Esophagus (tissue), 2 donors: Measurements from ENCODE around the gene SDC3. TPM values are rescaled to one million over a fixed set of nuclear protein-coding genes. Genes with fewer than 3 reads are reported as not detected.

Experiments
- H3K27ac ChIP-seq, 2 donors: one replicate each; pipeline ENCODE4 v1.5.1; 2013; ENCODE audit warnings: low read depth in 2 of 2, mild to moderate bottlenecking in 2 of 2, inconsistent platforms in 1 of 2, low read length in 1 of 2, moderate library complexity in 1 of 2
- H3K27me3 ChIP-seq, 2 donors: one replicate each; pipeline ENCODE4 v1.6.1; 2013; ENCODE audit warnings: low read length in 2 of 2, control low read depth in 1 of 2, mild to moderate bottlenecking in 1 of 2; ENCODE audit not compliant: insufficient read depth in 2 of 2, control insufficient read depth in 1 of 2
- H3K36me3 ChIP-seq, 2 donors: one replicate each; pipeline ENCODE4 v1.6.1; 2013; ENCODE audit warnings: low read length in 1 of 2; ENCODE audit not compliant: control insufficient read depth in 2 of 2, insufficient read depth in 2 of 2
- H3K4me1 ChIP-seq, 2 donors: one replicate each; pipeline ENCODE4 v1.6.1; 2013; ENCODE audit warnings: low read length in 1 of 2; ENCODE audit not compliant: control insufficient read depth in 2 of 2, insufficient read depth in 2 of 2
- H3K4me3 ChIP-seq, 2 donors: one replicate each; pipeline ENCODE4 v1.5.1; 2013; ENCODE audit warnings: low read length in 2 of 2, mild to moderate bottlenecking in 2 of 2, low read depth in 1 of 2, moderate library complexity in 1 of 2
- H3K9me3 ChIP-seq, 2 donors: one replicate each; pipeline ENCODE4 v1.6.1; 2013; ENCODE audit warnings: mild to moderate bottlenecking in 2 of 2, low read depth in 1 of 2, low read length in 1 of 2, moderate library complexity in 1 of 2; ENCODE audit not compliant: control insufficient read depth in 2 of 2, insufficient read depth in 1 of 2
- WGBS, 2 donors: extraction: QIAGEN DNeasy Blood & Tissue Kit; methylation state at CpG; one replicate each; pipeline ENCODE4 v1.1.7; 2013; 5-methylcytosine and 5-hydroxymethylcytosine counted together
- polyA plus RNA-seq, 2 donors: library from polyadenylated mRNA; stranded (reverse); fragments of 200-250 nt; gene quantifications; one replicate each; pipeline ENCODE4 v1.2.3, GENCODE V29; 2013
- donor health status: healthy with polysubstance abuse.
- donor health status: Bipolar disorder and iron deficiency.

Gene SDC3
- polyA plus RNA-seq, 2 donors: 4.3 to 4.8 TPM

DNA sequence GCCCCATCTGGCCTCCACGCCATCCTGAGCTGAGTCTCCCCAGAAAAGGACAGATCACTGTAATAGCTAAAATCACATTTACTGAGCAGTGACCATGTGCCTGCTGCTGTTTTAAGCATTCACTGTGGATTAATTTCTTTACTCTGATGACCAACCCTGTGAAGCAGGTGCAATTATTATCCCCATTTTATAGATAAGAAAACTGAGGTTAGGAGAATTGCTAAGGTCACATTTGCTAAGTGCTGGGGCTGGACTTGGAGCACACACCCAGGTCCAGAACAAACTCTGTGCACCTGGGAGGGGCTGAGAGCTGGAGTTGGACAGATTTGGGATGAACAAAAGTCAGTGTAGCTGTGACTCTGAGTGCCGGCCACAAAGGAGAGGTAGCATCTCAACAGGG is 58.0 kb downstream of the SDC3 start:
- Histone ChIP-seq H3K9me3 (no peaks in the 10 kb centered on the region), H3K4me1 (peaks cover 4% of the 10 kb centered on the region in 2 donors), H3K36me3 (no peaks in the 10 kb centered on the region), H3K27me3 (peaks cover 0 to 3% of the 10 kb centered on the region in 2 donors), H3K4me3 (no peak overlapping the region), H3K27ac (no peak overlapping the region)
- 84 to 89% methylated on average over 2 of the region's 2 CpGs for WGBS, 2 donors

DNA sequence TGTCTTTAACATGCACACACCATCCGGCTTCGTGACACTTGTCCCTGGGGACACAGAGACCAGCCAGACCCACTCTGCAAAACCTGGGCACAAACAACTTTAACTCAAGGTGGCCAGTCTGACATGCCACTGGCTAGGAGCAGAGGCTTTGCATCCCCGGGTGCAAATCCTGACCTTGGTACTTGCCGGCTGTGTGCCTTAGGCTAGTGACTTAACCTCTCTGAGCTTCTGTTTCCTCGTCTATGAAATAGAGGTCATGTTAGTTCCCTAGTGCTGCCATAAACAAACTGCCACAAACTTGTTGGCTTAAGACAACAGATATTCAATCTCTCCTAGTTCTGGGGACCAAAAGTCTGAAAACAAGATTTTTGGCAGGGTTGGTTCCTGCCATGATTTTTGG is 60.4 kb downstream of the SDC3 start:
- H3K9me3 ChIP-seq: no peaks in the 10 kb centered on the region
- H3K4me3 ChIP-seq: no peak overlapping the region
- H3K36me3 ChIP-seq: no peaks in the 10 kb centered on the region
- WGBS, 2 donors: 74 to 78% methylated on average over 5 of the region's 5 CpGs
- H3K4me1 ChIP-seq: peaks cover 4% of the 10 kb centered on the region in 2 donors
- H3K27me3 ChIP-seq: no peaks in the 10 kb centered on the region
- peak overlapping the region in 1 of 2 donors; percentile 16 for H3K27ac ChIP-seq

DNA sequence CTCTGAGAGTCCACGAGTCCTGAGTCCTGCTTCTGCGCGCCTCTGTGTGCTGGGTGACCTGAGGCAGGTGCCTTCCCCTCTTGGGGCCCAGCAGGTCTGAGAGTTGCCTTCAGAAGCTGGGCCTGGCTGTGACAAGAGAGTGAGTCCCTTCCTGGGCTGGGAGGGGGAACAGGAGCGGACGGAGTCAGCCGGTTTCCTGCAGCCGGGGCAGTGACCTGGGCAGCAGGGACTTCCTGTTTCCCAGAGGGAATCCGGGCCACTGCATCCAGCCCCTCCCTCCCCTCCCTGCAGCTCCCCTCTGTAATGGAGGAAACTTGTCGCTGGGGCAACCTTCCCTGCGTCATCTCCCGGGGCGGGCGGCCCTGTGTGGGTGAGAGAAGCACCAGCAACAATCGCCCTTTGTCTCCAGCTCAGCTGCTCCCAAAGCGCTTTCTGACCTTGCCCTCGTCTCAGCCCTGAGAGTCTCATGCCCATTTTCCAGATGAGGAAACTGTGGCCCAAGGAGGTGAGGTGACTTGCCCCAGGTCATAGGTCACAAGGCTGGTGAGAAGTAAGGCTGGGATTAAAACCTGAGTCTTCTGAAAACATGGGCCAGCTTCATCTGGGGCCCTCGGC is 61.1 kb downstream of the SDC3 start:
- no peaks in the 10 kb centered on the region for H3K27me3 ChIP-seq
- peak overlapping the region in 1 of 2 donors; percentile 16 for H3K27ac ChIP-seq
- H3K9me3 ChIP-seq: no peaks in the 10 kb centered on the region
- no peaks in the 10 kb centered on the region for H3K36me3 ChIP-seq
- 36 to 49% methylated on average over 16 to 17 of the region's 17 CpGs for WGBS, 2 donors
- no peak overlapping the region for H3K4me3 ChIP-seq
- peaks cover 4% of the 10 kb centered on the region in 2 donors for H3K4me1 ChIP-seq

DNA sequence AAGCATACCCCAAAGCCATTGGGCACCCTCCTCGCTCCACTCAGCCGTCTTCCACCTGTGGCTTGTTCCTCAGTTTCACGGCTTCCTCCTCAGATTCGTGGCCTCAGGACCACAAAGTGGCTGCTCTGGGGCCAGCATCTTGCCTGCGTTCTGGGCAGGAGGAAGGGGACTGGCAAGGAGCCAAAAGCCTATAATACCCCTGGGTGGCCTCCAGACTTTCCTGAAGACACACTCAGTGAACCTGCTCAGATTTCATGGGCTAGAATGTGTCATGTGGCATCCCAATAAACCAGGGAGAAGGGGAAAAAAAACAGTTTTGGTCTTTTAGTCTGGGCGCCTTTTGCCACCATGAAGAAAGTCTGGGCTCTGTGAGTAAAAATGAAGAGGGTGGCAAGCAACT is 62.0 kb downstream of the SDC3 start:
- Histone ChIP-seq H3K9me3 (no peaks in the 10 kb centered on the region), H3K27ac (no peak overlapping the region), H3K4me3 (no peak overlapping the region), H3K4me1 (no peaks in the 10 kb centered on the region), H3K27me3 (no peaks in the 10 kb centered on the region), H3K36me3 (no peaks in the 10 kb centered on the region)
- WGBS, 2 donors: 80 to 83% methylated on average over 6 of the region's 6 CpGs

DNA sequence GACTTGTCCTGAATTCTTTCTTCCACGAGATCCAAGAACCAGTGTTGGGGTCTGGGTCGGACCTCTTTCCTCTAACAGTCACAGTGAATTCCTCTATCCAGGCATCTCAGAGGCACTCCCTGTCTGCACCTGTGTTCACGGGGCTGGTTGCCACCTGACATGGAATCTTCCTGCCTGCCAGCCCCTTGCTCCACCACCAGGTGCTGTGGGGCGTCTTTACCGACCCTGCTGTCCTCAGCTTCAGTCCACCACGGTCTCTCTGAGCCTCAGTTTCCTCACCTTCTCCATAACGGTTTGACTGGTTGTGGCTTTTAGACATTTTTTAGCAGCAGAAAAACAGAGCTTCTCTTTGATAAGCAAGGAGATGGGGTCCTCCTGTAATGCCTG is 62.7 kb downstream of the SDC3 start:
- Histone ChIP-seq H3K4me1 (no peaks in the 10 kb centered on the region), H3K36me3 (no peaks in the 10 kb centered on the region), H3K27ac (no peak overlapping the region), H3K9me3 (no peaks in the 10 kb centered on the region), H3K27me3 (no peaks in the 10 kb centered on the region), H3K4me3 (no peak overlapping the region)
- 48 to 56% methylated on average over 7 of the region's 7 CpGs for WGBS, 2 donors

DNA sequence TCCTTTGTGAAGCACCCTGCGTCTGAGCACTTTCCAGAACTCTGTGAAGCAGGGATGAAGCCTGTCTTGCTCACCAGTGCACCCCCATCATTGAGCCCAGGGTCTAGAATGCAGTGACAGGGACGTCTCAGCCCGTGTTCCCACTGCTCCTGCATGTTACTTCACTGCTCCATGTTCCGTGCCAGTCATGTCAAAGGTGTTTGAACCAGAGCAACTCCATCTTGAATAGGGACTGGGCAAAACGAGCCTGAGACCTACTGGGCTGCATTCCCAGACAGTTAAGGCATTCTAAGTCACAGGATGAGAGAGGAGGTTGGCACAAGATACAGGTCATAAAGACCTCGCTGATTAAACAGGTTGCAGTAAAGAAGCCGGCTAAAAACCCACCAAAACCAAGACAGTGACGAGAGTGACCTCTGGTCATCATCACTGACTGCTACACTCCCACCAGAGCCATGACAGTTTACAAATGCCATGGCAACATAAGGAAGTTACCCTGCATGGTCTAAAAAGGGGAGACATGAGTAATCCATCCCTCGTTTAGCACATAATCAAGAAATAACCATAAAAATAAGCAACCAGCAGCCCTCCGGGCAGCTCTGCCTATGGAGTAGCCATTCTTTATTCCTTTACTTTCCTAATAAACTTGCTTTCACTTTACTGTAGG is 63.2 kb downstream of the SDC3 start:
- H3K9me3 ChIP-seq: no peaks in the 10 kb centered on the region
- H3K27me3 ChIP-seq: no peaks in the 10 kb centered on the region
- H3K36me3 ChIP-seq: no peaks in the 10 kb centered on the region
- H3K4me1 ChIP-seq: no peaks in the 10 kb centered on the region
- no peak overlapping the region for H3K27ac ChIP-seq
- 56 to 59% methylated on average over 10 of the region's 10 CpGs for WGBS, 2 donors
- no peak overlapping the region for H3K4me3 ChIP-seq

DNA sequence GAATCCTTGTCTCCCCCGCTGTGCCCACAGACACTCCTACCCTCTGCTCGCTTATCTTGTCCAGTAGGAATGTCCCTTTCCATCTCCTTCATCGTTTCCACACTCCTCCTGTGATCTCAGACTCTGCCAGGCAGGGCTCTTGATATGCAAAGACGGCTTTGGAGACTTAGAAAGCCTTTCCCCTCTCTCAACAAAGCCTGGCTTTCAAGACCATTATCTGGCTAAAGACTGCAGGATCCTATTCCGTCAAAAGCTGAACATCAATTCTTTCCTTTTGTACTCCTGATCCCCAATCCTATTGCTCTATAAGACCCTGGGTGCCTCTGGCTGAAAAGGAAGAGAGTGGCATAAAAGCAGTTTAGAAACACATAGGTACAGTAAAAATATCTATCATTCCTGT is 63.9 kb downstream of the SDC3 start:
- WGBS, 2 donors: 56 to 58% methylated on average over 5 of the region's 5 CpGs

DNA sequence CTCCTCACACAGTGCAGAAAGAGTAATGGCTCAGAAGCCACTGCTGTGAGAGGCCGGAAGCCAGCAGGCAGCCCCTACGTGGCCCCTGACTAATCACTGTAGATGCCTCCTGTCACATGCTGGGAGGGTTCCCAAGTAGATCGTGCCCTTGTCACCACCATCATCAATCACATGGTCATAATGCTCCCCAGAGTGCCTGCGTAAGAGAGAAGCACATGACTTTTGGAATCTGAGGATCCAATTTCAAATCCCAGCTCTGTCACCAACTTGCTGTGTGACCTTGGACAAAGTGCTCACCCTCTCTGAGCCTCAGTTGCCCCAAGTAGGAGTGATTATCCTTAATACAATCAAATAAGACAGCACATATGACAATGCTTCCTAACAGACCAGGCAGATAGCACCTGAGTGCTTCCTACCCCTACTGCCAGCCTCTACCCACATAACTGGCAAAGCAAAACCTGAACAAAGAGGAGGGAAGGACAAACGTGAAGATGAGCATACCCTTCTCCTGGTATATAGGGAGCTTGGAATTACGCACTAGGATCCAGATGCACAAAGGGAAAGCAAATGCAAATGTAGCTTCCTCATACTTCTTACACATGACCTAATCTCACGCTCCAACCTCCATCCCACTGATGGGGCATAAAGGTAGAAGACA is 65.7 kb downstream of the SDC3 start:
- Histone ChIP-seq H3K27ac (no peak overlapping the region), H3K4me3 (no peak overlapping the region), H3K4me1 (no peaks in the 10 kb centered on the region), H3K9me3 (no peaks in the 10 kb centered on the region), H3K27me3 (no peaks in the 10 kb centered on the region), H3K36me3 (no peaks in the 10 kb centered on the region)
- 53 to 63% methylated on average over 7 of the region's 7 CpGs for WGBS, 2 donors

More for the DNA sequence above, 63.9 kb downstream of the SDC3 start:
- H3K4me1 ChIP-seq: no peaks in the 10 kb centered on the region
- H3K9me3 ChIP-seq: no peaks in the 10 kb centered on the region
- no peaks in the 10 kb centered on the region for H3K27me3 ChIP-seq
- no peaks in the 10 kb centered on the region for H3K36me3 ChIP-seq
- no peak overlapping the region for H3K4me3 ChIP-seq
- H3K27ac ChIP-seq: no peak overlapping the region

DNA sequence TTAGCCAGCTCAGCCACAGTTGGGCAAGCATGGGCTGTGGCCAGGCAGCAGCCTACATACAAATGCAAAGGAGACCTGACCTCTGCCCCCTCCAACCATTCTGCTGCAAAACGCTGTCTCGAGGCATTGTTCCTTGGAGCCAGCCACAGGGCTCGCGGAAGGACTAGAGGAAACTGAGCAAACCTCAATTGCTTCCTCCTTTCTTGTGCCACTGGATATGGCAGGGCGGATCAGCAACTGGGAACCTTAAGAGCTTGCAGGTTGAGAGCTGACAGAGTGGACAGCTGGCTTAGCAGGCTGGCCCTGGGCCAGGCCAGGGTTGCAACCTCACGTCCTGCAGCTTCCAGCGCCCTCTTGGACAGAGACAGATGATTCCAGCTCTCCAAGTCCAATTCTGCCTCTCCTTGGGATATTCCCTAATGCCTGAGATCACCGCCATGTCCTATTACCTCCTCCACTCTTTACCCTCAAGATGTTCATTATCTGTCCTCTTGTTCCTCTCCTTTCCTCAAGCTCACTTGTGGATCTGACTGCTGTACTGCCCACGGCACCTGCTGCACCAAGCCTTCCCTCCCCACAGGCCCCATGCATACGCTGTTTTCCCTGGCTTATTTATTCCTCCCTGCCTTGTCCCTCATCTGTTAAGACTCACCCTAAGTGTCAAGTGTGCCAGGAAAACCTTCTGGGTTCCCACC is 67.5 kb downstream of the SDC3 start:
- no peaks in the 10 kb centered on the region for H3K4me1 ChIP-seq
- no peaks in the 10 kb centered on the region for H3K9me3 ChIP-seq
- H3K4me3 ChIP-seq: no peak overlapping the region
- H3K27ac ChIP-seq: no peak overlapping the region
- whole genome bisulfite sequencing, 2 donors: 37 to 49% methylated on average over 10 of the region's 10 CpGs
- H3K36me3 ChIP-seq: no peaks in the 10 kb centered on the region
- no peaks in the 10 kb centered on the region for H3K27me3 ChIP-seq
